Measurements from ENCODE around the gene TUBB8.
"Not testable (repeated sequence)": the region's sequence is repeated elsewhere in the genome, so short reads cannot be mapped to it uniquely, and the experiment has no call there.

Gene TUBB8

GRCh38 chr10:49926-50325, 830 bp upstream of the TUBB8 start:
- in situ Hi-C loops (cut with MboI; ENCODE audit: low sequenced_read_pairs), result not testable (repeated sequence)

GRCh38 chr10:47864-48263, 1.2 kb downstream of the TUBB8 start:
- in situ Hi-C loops (cut with MboI; ENCODE audit: low sequenced_read_pairs), result not testable (repeated sequence)

GRCh38 chr10:13315-13635, 35.8 kb downstream of the TUBB8 start:
- in situ Hi-C loops (cut with MboI; ENCODE audit: low sequenced_read_pairs), result not testable (repeated sequence)

- in situ Hi-C loops (cut with MboI; ENCODE audit: low sequenced_read_pairs), result not testable (repeated sequence)
Observed at GRCh38 chr10:12444-13314, 36.4 kb downstream of the TUBB8 start.

- in situ Hi-C loops (cut with MboI; ENCODE audit: low sequenced_read_pairs), result not testable (repeated sequence)
Observed at GRCh38 chr10:11260-11659, 37.8 kb downstream of the TUBB8 start.

- in situ Hi-C loops (cut with MboI; ENCODE audit: low sequenced_read_pairs), result not testable (repeated sequence)
Observed at GRCh38 chr10:10261-10971, 38.7 kb downstream of the TUBB8 start.
